ENCODE results near the gene ENTR1.

DNA sequence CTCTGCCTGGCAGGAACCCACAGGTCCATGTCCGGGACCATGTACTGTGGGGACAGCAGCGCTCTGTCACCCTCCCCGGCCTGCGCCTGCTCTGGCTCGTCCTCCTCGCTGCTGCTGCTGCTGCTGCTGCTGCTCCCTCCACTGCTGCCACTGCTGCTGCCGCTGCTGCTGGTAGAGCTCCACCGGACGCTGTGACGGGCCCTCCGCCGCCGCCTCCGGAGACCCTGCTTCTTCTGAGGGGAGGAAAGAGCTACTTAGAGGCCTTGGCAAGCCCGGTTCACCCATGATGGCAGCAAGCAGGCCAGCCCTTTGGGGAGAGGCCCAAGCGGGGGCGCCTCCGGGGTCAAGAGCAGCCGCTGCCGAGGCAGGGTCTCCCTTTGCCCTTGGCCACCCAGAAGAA, 27.0 kb downstream of the ENTR1 start:
- TF ChIP-seq, protein P1, sequence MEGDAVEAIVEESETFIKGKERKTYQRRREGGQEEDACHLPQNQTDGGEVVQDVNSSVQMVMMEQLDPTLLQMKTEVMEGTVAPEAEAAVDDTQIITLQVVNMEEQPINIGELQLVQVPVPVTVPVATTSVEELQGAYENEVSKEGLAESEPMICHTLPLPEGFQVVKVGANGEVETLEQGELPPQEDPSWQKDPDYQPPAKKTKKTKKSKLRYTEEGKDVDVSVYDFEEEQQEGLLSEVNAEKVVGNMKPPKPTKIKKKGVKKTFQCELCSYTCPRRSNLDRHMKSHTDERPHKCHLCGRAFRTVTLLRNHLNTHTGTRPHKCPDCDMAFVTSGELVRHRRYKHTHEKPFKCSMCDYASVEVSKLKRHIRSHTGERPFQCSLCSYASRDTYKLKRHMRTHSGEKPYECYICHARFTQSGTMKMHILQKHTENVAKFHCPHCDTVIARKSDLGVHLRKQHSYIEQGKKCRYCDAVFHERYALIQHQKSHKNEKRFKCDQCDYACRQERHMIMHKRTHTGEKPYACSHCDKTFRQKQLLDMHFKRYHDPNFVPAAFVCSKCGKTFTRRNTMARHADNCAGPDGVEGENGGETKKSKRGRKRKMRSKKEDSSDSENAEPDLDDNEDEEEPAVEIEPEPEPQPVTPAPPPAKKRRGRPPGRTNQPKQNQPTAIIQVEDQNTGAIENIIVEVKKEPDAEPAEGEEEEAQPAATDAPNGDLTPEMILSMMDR (IDR thresholded peaks at IDR 0.05) = no peak
- no peak for TF ChIP-seq EZH2 (IDR thresholded peaks at IDR 0.05; ENCODE audit: borderline replicate concordance, insufficient read depth, low read depth, low read length, poor library complexity, severe bottlenecking)

Data from B cell (primary cell).